ENCODE measurements around the gene NR2E3. TPM values are rescaled to one million over a fixed set of nuclear protein-coding genes. Genes with fewer than 3 reads are reported as not detected.

Gene NR2E3
- total RNA-seq, 1 donor from 2014 or later: not detected

- Histone ChIP-seq H3K27ac (ENCODE audit: low read depth, low read length) (no peak overlapping the region), H3K9ac (ENCODE audit: low read length) (no peak overlapping the region), H2AFZ (ENCODE audit: low read depth, low read length) (no peak overlapping the region), H3K9me3 (ENCODE audit: insufficient read depth, low read depth, low read length) (no peaks in the 10 kb centered on the region), H4K20me1 (ENCODE audit: insufficient read depth, low read length) (no peaks in the 10 kb centered on the region), H3K4me3 (ENCODE audit: insufficient read depth, low read depth, low read length) (no peak overlapping the region), H3K4me1 (ENCODE audit: insufficient read depth, low read length) (peaks cover 19% of the 10 kb centered on the region), H3K27me3 (ENCODE audit: insufficient read depth, low read length) (no peaks in the 10 kb centered on the region), H3K36me3 (ENCODE audit: insufficient read depth, low read length) (no peaks in the 10 kb centered on the region), H3K79me2 (ENCODE audit: insufficient read depth, low read length) (no peaks in the 10 kb centered on the region), H3K4me2 (ENCODE audit: low read length) (no peak overlapping the region)
- TF ChIP-seq EZH2 (IDR thresholded peaks at IDR 0.05; ENCODE audit: insufficient read depth, low read length) (no peak), CTCF (IDR thresholded peaks at IDR 0.05; ENCODE audit: insufficient read depth, low read depth, low read length) (no peak)
- peaks cover 21% of the 10 kb centered on the region for H3K27me3 Mint-ChIP-seq (ENCODE audit: low read depth, unreplicated experiment)
- DNase-seq (ENCODE audit: low read depth) (no peak), FAIRE-seq (no peak)
- no peak overlapping the region for H3K27ac Mint-ChIP-seq (ENCODE audit: unreplicated experiment)
- no peak overlapping the region for H3K4me3 Mint-ChIP-seq (ENCODE audit: unreplicated experiment)
- no peaks in the 10 kb centered on the region for H3K36me3 Mint-ChIP-seq (ENCODE audit: low read depth, unreplicated experiment)
- H3K9me3 Mint-ChIP-seq (ENCODE audit: unreplicated experiment): no peaks in the 10 kb centered on the region
- peaks cover 17% of the 10 kb centered on the region for H3K4me1 Mint-ChIP-seq (ENCODE audit: low read depth, unreplicated experiment)
These were observed 832 bp downstream of the NR2E3 start for GRCh38 chr15:71811036-71811736.

- Mint-ChIP-seq H3K4me3 (ENCODE audit: unreplicated experiment) (no peak overlapping the region), H3K27ac (ENCODE audit: unreplicated experiment) (no peak overlapping the region), H3K36me3 (ENCODE audit: low read depth, unreplicated experiment) (no peaks in the 10 kb centered on the region), H3K9me3 (ENCODE audit: unreplicated experiment) (no peaks in the 10 kb centered on the region), H3K4me1 (ENCODE audit: low read depth, unreplicated experiment) (peaks cover 11% of the 10 kb centered on the region), H3K27me3 (ENCODE audit: low read depth, unreplicated experiment) (peaks cover 21% of the 10 kb centered on the region)
- no peaks in the 10 kb centered on the region for H3K9me3 ChIP-seq (ENCODE audit: insufficient read depth, low read depth, low read length)
- H3K4me1 ChIP-seq (ENCODE audit: insufficient read depth, low read length): peaks cover 10% of the 10 kb centered on the region
- no peaks in the 10 kb centered on the region for H3K79me2 ChIP-seq (ENCODE audit: insufficient read depth, low read length)
- no peak overlapping the region for H3K4me2 ChIP-seq (ENCODE audit: low read length)
- FAIRE-seq (no peak), DNase-seq (ENCODE audit: low read depth) (no peak)
- H3K9ac ChIP-seq (ENCODE audit: low read length): no peak overlapping the region
- H3K27me3 ChIP-seq (ENCODE audit: insufficient read depth, low read length): no peaks in the 10 kb centered on the region
- H3K27ac ChIP-seq (ENCODE audit: low read depth, low read length): no peak overlapping the region
- H3K4me3 ChIP-seq (ENCODE audit: insufficient read depth, low read depth, low read length): no peak overlapping the region
- no peaks in the 10 kb centered on the region for H3K36me3 ChIP-seq (ENCODE audit: insufficient read depth, low read length)
- H4K20me1 ChIP-seq (ENCODE audit: insufficient read depth, low read length): no peaks in the 10 kb centered on the region
- TF ChIP-seq CTCF (IDR thresholded peaks at IDR 0.05; ENCODE audit: insufficient read depth, low read depth, low read length) (no peak), EZH2 (IDR thresholded peaks at IDR 0.05; ENCODE audit: insufficient read depth, low read length) (no peak)
- no peak overlapping the region for H2AFZ ChIP-seq (ENCODE audit: low read depth, low read length)
These were observed 1.7 kb downstream of the NR2E3 start for GRCh38 chr15:71811752-71812735.

All from astrocyte (in vitro differentiated cells and primary cell).